Upper lobe of left lung (tissue), 4 donors: ENCODE data around the gene PIGQ.

ENCODE experiments used
- POLR2A ChIP-seq, 4 donors: fragments of 450-650 bp; IDR thresholded peaks; one replicate each; pipeline ENCODE4 v1.5.1; 2016 to 2017; ENCODE audit warnings: antibody characterized with exemption in 4 of 4, mild to moderate bottlenecking in 2 of 4
- TF ChIP-seq, protein P1 (sequence below), 6 experiments: fragments of 450-650 bp in 4 of 6; fragments of 200-600 bp in 2 of 6; sonication (generic) in 2 of 6; IDR thresholded peaks; one replicate each; pipeline ENCODE4 v1.5.1; 2016 to 2019; ENCODE audit warnings: antibody characterized with exemption in 6 of 6

DNA sequence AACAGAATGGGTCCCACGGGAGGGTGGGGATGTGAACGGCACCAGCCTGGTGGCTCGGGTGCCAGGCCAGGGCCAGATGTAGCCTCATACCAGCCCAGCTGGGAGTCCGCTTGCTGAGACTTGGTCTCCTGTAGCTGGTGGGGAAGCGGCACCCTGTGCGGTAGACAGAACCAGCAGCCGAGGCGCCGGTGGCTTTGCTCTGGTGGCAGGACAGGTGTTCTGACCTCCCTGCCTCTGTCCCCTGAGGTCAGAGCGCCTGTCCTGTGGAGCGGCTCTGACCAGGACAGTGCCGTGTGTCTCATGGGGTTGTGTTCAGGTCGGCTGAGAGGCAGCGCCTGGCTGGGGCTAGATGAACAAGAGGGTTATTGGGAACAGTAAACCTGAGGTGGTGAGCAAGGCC lies 40.2 kb downstream of the PIGQ start:
- TF ChIP-seq, protein P1, sequence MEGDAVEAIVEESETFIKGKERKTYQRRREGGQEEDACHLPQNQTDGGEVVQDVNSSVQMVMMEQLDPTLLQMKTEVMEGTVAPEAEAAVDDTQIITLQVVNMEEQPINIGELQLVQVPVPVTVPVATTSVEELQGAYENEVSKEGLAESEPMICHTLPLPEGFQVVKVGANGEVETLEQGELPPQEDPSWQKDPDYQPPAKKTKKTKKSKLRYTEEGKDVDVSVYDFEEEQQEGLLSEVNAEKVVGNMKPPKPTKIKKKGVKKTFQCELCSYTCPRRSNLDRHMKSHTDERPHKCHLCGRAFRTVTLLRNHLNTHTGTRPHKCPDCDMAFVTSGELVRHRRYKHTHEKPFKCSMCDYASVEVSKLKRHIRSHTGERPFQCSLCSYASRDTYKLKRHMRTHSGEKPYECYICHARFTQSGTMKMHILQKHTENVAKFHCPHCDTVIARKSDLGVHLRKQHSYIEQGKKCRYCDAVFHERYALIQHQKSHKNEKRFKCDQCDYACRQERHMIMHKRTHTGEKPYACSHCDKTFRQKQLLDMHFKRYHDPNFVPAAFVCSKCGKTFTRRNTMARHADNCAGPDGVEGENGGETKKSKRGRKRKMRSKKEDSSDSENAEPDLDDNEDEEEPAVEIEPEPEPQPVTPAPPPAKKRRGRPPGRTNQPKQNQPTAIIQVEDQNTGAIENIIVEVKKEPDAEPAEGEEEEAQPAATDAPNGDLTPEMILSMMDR (IDR thresholded peaks at IDR 0.05), result no peak
- TF ChIP-seq POLR2A (IDR thresholded peaks at IDR 0.05), result no peak
